ENCODE data around the gene SURF4. TPM values are rescaled to one million over a fixed set of nuclear protein-coding genes. Genes with fewer than 3 reads are reported as not detected.
A peak's percentile ranks its signal among the peaks of the same experiment; 100 is the strongest.

Gene SURF4
- total and polyA plus RNA-seq, 3 experiments from 2014 or later: 202 to 250 (median 239) TPM

- ChIA-PET CTCF (interaction anchor here (0.7 to 6.1 kb wide), 5 partner anchors 8 to 205 kb away, joined by 3 to 47 read pairs (median 3); partner anchors contain the start of genes SURF1 and SURF2), POLR2A (interaction anchor here (1.1 to 1.8 kb wide), 7 partner anchors 8 to 335 kb away, joined by 4 to 25 read pairs (median 7); partner anchors contain the start of genes STKLD1, SURF1 and SURF2)
- Histone ChIP-seq H3K27ac (ENCODE audit: low read depth, low read length) (peak overlapping the region; percentile 92), H3K36me3 (ENCODE audit: insufficient read depth, low read length) (peaks cover 51% of the 10 kb centered on the region), H3K4me1 (ENCODE audit: insufficient read depth, low read length) (peaks cover 29% of the 10 kb centered on the region), H3K9me3 (ENCODE audit: low read length) (no peaks in the 10 kb centered on the region), H3K27me3 (ENCODE audit: insufficient read depth, low read length, poor library complexity, severe bottlenecking) (no peaks in the 10 kb centered on the region), H3K4me3 (ENCODE audit: low read length) (peak overlapping the region; percentile 99)
- Mint-ChIP-seq H3K27me3 (peaks cover 0 to 3% of the 10 kb centered on the region in 2 donors), H3K36me3 (peaks cover 7 to 85% (median 19%) of the 10 kb centered on the region in 3 donors), H3K4me1 (peaks cover 29 to 47% (median 40%) of the 10 kb centered on the region in 3 donors), H3K9me3 (no peaks in the 10 kb centered on the region), H3K4me3 (peak overlapping the region; percentile 93 to 100 (median 99)), H3K27ac (peak overlapping the region; percentile 89 to 99 (median 98))
- no peak for DNase-seq
Observed at GRCh38 chr9:133348718-133349573, 26.9 kb downstream of the SURF4 start.

GRCh38 chr9:133347985-133348717 lies 27.7 kb downstream of the SURF4 start, which contains the start of the genes MED22 and RPL7A:
Gene MED22, minus strand, starts transcription at chr9:133348131. Its CDS starts 1,469 bp downstream, at chr9:133346662.
Gene RPL7A, plus strand, starts transcription at chr9:133348218. Its CDS starts 26 bp downstream, at chr9:133348244.
- CTCF ChIA-PET: interaction anchor here (0.8 to 6.1 kb wide), 4 partner anchors 8 to 56 kb away, joined by 3 to 47 read pairs (median 4); partner anchors contain the start of genes SURF1 and SURF2
- H3K36me3 Mint-ChIP-seq: peaks cover 7 to 86% (median 17%) of the 10 kb centered on the region in 3 donors
- H3K4me3 Mint-ChIP-seq: peak within 1 kb of the TSS; percentile 93 to 100 (median 99)

DNA sequence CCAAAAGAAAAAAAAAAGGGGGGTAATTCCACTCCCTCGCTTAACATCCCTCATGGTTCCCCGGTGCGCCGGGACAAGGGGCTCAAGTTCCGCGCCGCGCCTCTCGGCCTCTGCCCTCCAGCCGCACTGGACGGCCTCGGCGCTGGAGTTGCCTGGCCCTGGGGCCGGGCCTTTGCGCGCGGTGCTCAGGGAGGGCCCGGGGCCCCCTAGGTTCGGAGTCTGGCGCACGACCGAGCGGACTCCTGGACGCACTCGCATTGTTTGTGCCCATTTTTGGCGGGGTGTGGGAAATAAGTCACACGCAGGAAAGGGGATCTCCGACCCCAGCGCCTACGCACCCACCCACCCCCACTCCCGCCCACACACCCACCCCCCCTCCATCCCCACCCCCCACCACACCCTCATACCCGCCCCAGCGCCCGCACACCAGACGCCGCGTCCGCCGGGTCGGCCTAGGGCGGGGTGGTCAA lies 28.3 kb downstream of the SURF4 start:
- Histone ChIP-seq H3K4me1 (ENCODE audit: insufficient read depth, low read length) (peaks cover 29% of the 10 kb centered on the region), H3K27ac (ENCODE audit: low read depth, low read length) (peak overlapping the region; percentile 92), H3K9me3 (ENCODE audit: low read length) (no peaks in the 10 kb centered on the region), H3K36me3 (ENCODE audit: insufficient read depth, low read length) (peaks cover 56% of the 10 kb centered on the region), H3K27me3 (ENCODE audit: insufficient read depth, low read length, poor library complexity, severe bottlenecking) (no peaks in the 10 kb centered on the region), H3K4me3 (ENCODE audit: low read length) (peak overlapping the region; percentile 99)
- Mint-ChIP-seq H3K36me3 (peaks cover 7 to 86% (median 16%) of the 10 kb centered on the region in 3 donors), H3K9me3 (no peaks in the 10 kb centered on the region), H3K27ac (peak overlapping the region in 7 of 8 donors; percentile 85 to 99 (median 93)), H3K4me3 (peak overlapping the region; percentile 93 to 100 (median 99)), H3K27me3 (peaks cover 0 to 3% of the 10 kb centered on the region in 2 donors), H3K4me1 (peaks cover 29 to 47% (median 34%) of the 10 kb centered on the region in 3 donors)
- POLR2A ChIA-PET: interaction anchor here (0.7 to 1.8 kb wide), 9 partner anchors 8 to 336 kb away, joined by 4 to 25 read pairs (median 7); partner anchors contain the start of genes STKLD1, SURF1 and SURF2
- CTCF ChIA-PET: interaction anchor here (0.8 to 6.1 kb wide), 6 partner anchors 9 to 57 kb away, joined by 3 to 47 read pairs (median 4); partner anchors contain the start of genes SURF1 and SURF2
- peak in 3 of 5 donors; percentile 35 to 72 (median 45) for DNase-seq

More at GRCh38 chr9:133347985-133348717, 27.7 kb downstream of the SURF4 start, which contains the start of the genes MED22 and RPL7A:
- peak within 1 kb of the TSS; percentile 89 to 99 (median 98) for H3K27ac Mint-ChIP-seq
- Histone ChIP-seq H3K4me1 (ENCODE audit: insufficient read depth, low read length) (peaks cover 29% of the 10 kb centered on the region), H3K36me3 (ENCODE audit: insufficient read depth, low read length) (peaks cover 56% of the 10 kb centered on the region), H3K9me3 (ENCODE audit: low read length) (no peaks in the 10 kb centered on the region), H3K4me3 (ENCODE audit: low read length) (peak within 1 kb of the TSS; percentile 99), H3K27me3 (ENCODE audit: insufficient read depth, low read length, poor library complexity, severe bottlenecking) (no peaks in the 10 kb centered on the region), H3K27ac (ENCODE audit: low read depth, low read length) (peak within 1 kb of the TSS; percentile 92)
- H3K27me3 Mint-ChIP-seq: peaks cover 0 to 3% of the 10 kb centered on the region in 2 donors
- DNase-seq: peak; percentile 80 to 95 (median 90)
- POLR2A ChIA-PET: interaction anchor here (0.6 to 1.8 kb wide), 10 partner anchors 8 to 336 kb away, joined by 3 to 25 read pairs (median 6); partner anchors contain the start of genes REXO4, STKLD1, SURF1 and SURF2
- H3K9me3 Mint-ChIP-seq: no peaks in the 10 kb centered on the region
- H3K4me1 Mint-ChIP-seq: peaks cover 29 to 47% (median 38%) of the 10 kb centered on the region in 3 donors

DNA sequence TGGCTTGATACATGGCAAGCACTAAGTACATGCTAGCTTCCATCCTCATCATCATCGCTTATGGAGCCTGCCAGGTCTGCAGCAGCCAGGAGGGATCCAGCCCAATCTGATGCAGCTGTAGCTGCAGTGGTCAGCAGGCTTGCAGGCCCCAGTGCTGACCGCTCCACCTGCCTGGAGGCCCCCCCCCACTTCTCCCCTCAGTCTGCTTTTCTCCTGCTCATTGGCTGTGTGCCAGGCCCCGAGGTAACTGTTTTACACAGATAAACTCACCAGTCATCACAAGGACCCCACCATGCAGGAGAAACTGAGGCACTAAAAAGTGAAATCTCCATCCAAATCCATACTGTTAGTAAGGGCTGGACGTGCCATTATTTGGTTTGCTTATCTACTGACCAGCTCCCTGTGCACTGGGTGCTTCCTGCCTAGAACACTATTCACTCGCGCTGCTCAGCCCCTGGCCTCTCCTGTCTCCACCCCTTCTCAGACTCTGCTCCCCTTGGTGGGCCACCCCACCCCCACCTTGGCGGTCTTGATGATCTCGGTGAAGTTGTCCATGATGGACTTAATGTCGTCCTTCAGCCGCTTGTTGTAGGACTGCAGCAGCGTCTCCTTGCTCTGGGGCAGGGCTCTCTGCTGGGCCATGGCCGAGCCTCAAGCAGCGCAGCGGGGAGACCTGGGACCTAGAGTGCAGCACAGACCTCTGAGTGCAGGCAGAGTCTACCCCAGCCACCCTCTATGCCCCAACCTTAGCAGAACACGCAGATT lies 29.7 kb downstream of the SURF4 start:
- Mint-ChIP-seq H3K36me3 (peaks cover 3 to 84% (median 8%) of the 10 kb centered on the region in 3 donors), H3K27ac (peak overlapping the region in 7 of 8 donors; percentile 34 to 92 (median 82)), H3K9me3 (no peaks in the 10 kb centered on the region), H3K4me1 (peaks cover 31 to 52% (median 34%) of the 10 kb centered on the region in 3 donors), H3K27me3 (peaks cover 0 to 3% of the 10 kb centered on the region in 2 donors), H3K4me3 (peak overlapping the region; percentile 87 to 100 (median 99))
- H3K9me3 ChIP-seq (ENCODE audit: low read length): no peaks in the 10 kb centered on the region
- no peaks in the 10 kb centered on the region for H3K27me3 ChIP-seq (ENCODE audit: insufficient read depth, low read length, poor library complexity, severe bottlenecking)
- H3K27ac ChIP-seq (ENCODE audit: low read depth, low read length): no peak overlapping the region
- ChIA-PET POLR2A (interaction anchor here (1.2 kb wide), 1 partner anchor 9 kb away, joined by 3 read pairs; no protein-coding TSS in a partner anchor), CTCF (interaction anchor here (1.6 to 6.1 kb wide), 2 partner anchors 10 to 26 kb away, joined by 8 to 47 read pairs; partner anchors contain the start of genes SURF1 and SURF2)
- peak overlapping the region; percentile 78 for H3K4me3 ChIP-seq (ENCODE audit: low read length)
- no peak for DNase-seq
- H3K36me3 ChIP-seq (ENCODE audit: insufficient read depth, low read length): peaks cover 43% of the 10 kb centered on the region
- H3K4me1 ChIP-seq (ENCODE audit: insufficient read depth, low read length): peaks cover 29% of the 10 kb centered on the region

GRCh38 chr9:133345596-133345995 lies 30.3 kb downstream of the SURF4 start:
- Histone ChIP-seq H3K27ac (ENCODE audit: low read depth, low read length) (no peak overlapping the region), H3K27me3 (ENCODE audit: insufficient read depth, low read length, poor library complexity, severe bottlenecking) (no peaks in the 10 kb centered on the region), H3K4me1 (ENCODE audit: insufficient read depth, low read length) (peaks cover 32% of the 10 kb centered on the region), H3K4me3 (ENCODE audit: low read length) (no peak overlapping the region), H3K9me3 (ENCODE audit: low read length) (no peaks in the 10 kb centered on the region), H3K36me3 (ENCODE audit: insufficient read depth, low read length) (peaks cover 37% of the 10 kb centered on the region)
- Mint-ChIP-seq H3K4me1 (peaks cover 37 to 55% (median 40%) of the 10 kb centered on the region in 3 donors), H3K27ac (peak overlapping the region in 1 of 8 donors; percentile 29), H3K9me3 (no peaks in the 10 kb centered on the region), H3K36me3 (peaks cover 3 to 84% (median 11%) of the 10 kb centered on the region in 3 donors), H3K27me3 (peaks cover 0 to 3% of the 10 kb centered on the region in 2 donors), H3K4me3 (peak overlapping the region in 4 of 7 donors; percentile 24 to 58 (median 45))
- ChIA-PET POLR2A (interaction anchor here (1.2 kb wide), 1 partner anchor 10 kb away, joined by 3 read pairs; no protein-coding TSS in a partner anchor), CTCF (interaction anchor here (1.6 to 6.1 kb wide), 2 partner anchors 11 to 27 kb away, joined by 8 to 47 read pairs; partner anchors contain the start of genes SURF1 and SURF2)
- DNase-seq: no peak

DNA sequence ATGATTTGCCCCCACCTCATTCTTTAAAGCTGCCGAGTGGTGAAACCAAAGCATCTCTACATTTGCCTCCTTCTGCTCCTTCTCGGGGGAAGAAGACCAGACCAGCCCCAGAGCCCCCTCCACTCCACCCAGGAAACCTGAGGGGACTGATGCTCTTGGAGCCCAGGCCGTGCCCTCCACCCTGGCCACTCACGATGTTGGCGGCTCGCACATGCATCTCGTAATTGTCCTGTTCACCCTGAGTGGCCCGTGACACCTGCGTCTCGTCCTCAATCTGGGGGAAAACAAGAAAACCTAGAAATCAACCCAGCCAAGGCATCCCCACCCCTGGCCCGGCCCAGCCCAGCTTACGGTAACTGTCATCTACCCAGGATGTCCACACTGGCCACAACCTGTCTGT lies 30.9 kb downstream of the SURF4 start:
- H3K27me3 Mint-ChIP-seq: peaks cover 0 to 3% of the 10 kb centered on the region in 2 donors
- no peaks in the 10 kb centered on the region for H3K27me3 ChIP-seq (ENCODE audit: insufficient read depth, low read length, poor library complexity, severe bottlenecking)
- no peaks in the 10 kb centered on the region for H3K9me3 Mint-ChIP-seq
- CTCF ChIA-PET: interaction anchor here (1.8 kb wide), 1 partner anchor 12 kb away, joined by 4 read pairs; the partner anchor contains the start of genes SURF1 and SURF2
- no peaks in the 10 kb centered on the region for H3K9me3 ChIP-seq (ENCODE audit: low read length)
- no peak overlapping the region for H3K27ac ChIP-seq (ENCODE audit: low read depth, low read length)
- H3K36me3 ChIP-seq (ENCODE audit: insufficient read depth, low read length): peaks cover 31% of the 10 kb centered on the region
- peaks cover 38% of the 10 kb centered on the region for H3K4me1 ChIP-seq (ENCODE audit: insufficient read depth, low read length)
- H3K4me3 Mint-ChIP-seq: peak overlapping the region in 1 of 7 donors; percentile 68
- peak overlapping the region in 1 of 8 donors; percentile 78 for H3K27ac Mint-ChIP-seq
- no peak overlapping the region for H3K4me3 ChIP-seq (ENCODE audit: low read length)
- peaks cover 3 to 84% (median 12%) of the 10 kb centered on the region in 3 donors for H3K36me3 Mint-ChIP-seq
- POLR2A ChIA-PET: no interaction called here
- peaks cover 43 to 55% (median 47%) of the 10 kb centered on the region in 3 donors for H3K4me1 Mint-ChIP-seq
- DNase-seq: no peak

Measured in CD8-positive, alpha-beta memory T cell (primary cell).